Measurements from ENCODE around the gene PABPC1L2A.
"Not testable (repeated sequence)": the region's sequence is repeated elsewhere in the genome, so short reads cannot be mapped to it uniquely, and the experiment has no call there.

Gene PABPC1L2A

GRCh38 chrX:73079024-73079562 is at the start of gene PABPC1L2A:
PABPC1L2A (minus strand) TSS chrX:73079512; CDS start chrX:73079386, 126 bp downstream.
- not testable (repeated sequence) for DNase-seq (ENCODE audit: low read depth)

- DNase-seq (ENCODE audit: low read depth): no peak
These were observed 48.5 kb upstream of the PABPC1L2A start for GRCh38 chrX:73127700-73128241.

GRCh38 chrX:73126240-73126639 is 46.9 kb upstream of the PABPC1L2A start:
- no peak for DNase-seq (ENCODE audit: low read depth)

GRCh38 chrX:73099505-73099904 is 20.2 kb upstream of the PABPC1L2A start:
- DNase-seq (ENCODE audit: low read depth): not testable (repeated sequence)

GRCh38 chrX:73086766-73087165 is 7.5 kb upstream of the PABPC1L2A start:
- DNase-seq (ENCODE audit: low read depth): not testable (repeated sequence)

GRCh38 chrX:73079884-73080283 is 572 bp upstream of the PABPC1L2A start:
- not testable (repeated sequence) for DNase-seq (ENCODE audit: low read depth)

- not testable (repeated sequence) for DNase-seq (ENCODE audit: low read depth)
These were observed 715 bp downstream of the PABPC1L2A start for GRCh38 chrX:73078597-73078996.

GRCh38 chrX:73076838-73077237 is 2.5 kb downstream of the PABPC1L2A start:
- DNase-seq (ENCODE audit: low read depth): no peak

GRCh38 chrX:73069365-73070035 is 9.8 kb downstream of the PABPC1L2A start:
- DNase-seq (ENCODE audit: low read depth): no peak

- DNase-seq (ENCODE audit: low read depth): no peak
These were observed 10.6 kb downstream of the PABPC1L2A start for GRCh38 chrX:73068467-73069364.

GRCh38 chrX:73067761-73068466 is 11.4 kb downstream of the PABPC1L2A start:
- DNase-seq (ENCODE audit: low read depth): not testable (repeated sequence)

GRCh38 chrX:73028876-73029275 is 50.4 kb downstream of the PABPC1L2A start:
- DNase-seq (ENCODE audit: low read depth): no peak

Data from GM04503 (cell line).